H1 (cell line): ENCODE results near the gene MARCHF9. TPM values are rescaled to one million over a fixed set of nuclear protein-coding genes. Genes with fewer than 3 reads are reported as not detected.

Experiments
- CBX8 ChIP-seq: fragments of 300-800, 300-1000 bp; sonication (generic); IDR thresholded peaks from 2 replicates; pipeline ENCODE4 v1.7.1; 2016; ENCODE audit warnings: low read depth, low read length, borderline replicate concordance
- HDAC2 ChIP-seq, 2 experiments: fragments of 300-600 bp in 1 of 2; sonication (generic) in 1 of 2; IDR thresholded peaks; 2 replicates each; pipeline ENCODE4 v1.6.1; 2011 to 2012; ENCODE audit warnings: low read depth in 2 of 2, low read length in 2 of 2, mild to moderate bottlenecking in 2 of 2, moderate library complexity in 2 of 2, borderline replicate concordance in 1 of 2, inconsistent platforms in 1 of 2
- KDM4A ChIP-seq: IDR thresholded peaks from one replicate; pipeline ENCODE4 v1.7.1; 2012; ENCODE audit warnings: low read depth, mild to moderate bottlenecking, moderate library complexity, low read length, inconsistent platforms; ENCODE audit not compliant: severe bottlenecking
- MAFK ChIP-seq: IDR thresholded peaks from 2 replicates; pipeline ENCODE4 v1.6.1; 2012; ENCODE audit warnings: low read depth, mild to moderate bottlenecking, improper control_type of control experiment, low read length
- PHF8 ChIP-seq: fragments of 200-600 bp; sonication (generic); conservative IDR thresholded peaks from 2 replicates; pipeline ENCODE4 v1.7.1; 2012; ENCODE audit warnings: low read depth, mild to moderate bottlenecking, inconsistent platforms, low read length, moderate library complexity
- SUZ12 ChIP-seq: fragments of 200-600 bp; sonication (generic); IDR thresholded peaks from 2 replicates; pipeline ENCODE4 v1.6.1; 2012; ENCODE audit warnings: mild to moderate bottlenecking, inconsistent platforms, low read length, moderate library complexity, mixed read lengths
- TEAD4 ChIP-seq: IDR thresholded peaks from 2 replicates; pipeline ENCODE4 v1.6.1; 2012; ENCODE audit warnings: low read depth, low read length, inconsistent platforms, mixed read lengths
- polyA plus RNA-seq, 7 experiments: library from polyadenylated mRNA; depleted of rRNA in 3 of 7; stranded (reverse) in 5 of 7; unstranded in 2 of 7; fragments of >200 nt in 5 of 7; fragments of 200-250 nt in 2 of 7; gene quantifications; 1 replicate in 5 of 7; 2 replicates in 1 of 7; 4 replicates in 1 of 7; pipeline versions ENCODE4 v1.2.1 to v1.2.3, GENCODE V29; 2011 to 2013; ENCODE audit warnings: missing spikeins in 2 of 7, mixed read lengths in 2 of 7
- total RNA-seq: library from RNA; stranded (reverse); fragmentation: NEBNext Ultra II Directional; extraction: Animal tissue kit (Norgen Biotek cat#: 25700); gene quantifications from 2 replicates; pipeline ENCODE4 v1.2.1, GENCODE V29; 2021
- TF ChIP-seq, protein P1 (sequence below): IDR thresholded peaks from 2 replicates; pipeline ENCODE4 v1.6.1; 2012; ENCODE audit warnings: inconsistent platforms
- TF ChIP-seq, protein P2 (sequence below): fragments of 300-600 bp; sonication (generic); IDR thresholded peaks from 2 replicates; pipeline ENCODE4 v1.7.1; 2012; ENCODE audit warnings: low read length, moderate library complexity, mild to moderate bottlenecking, inconsistent platforms; ENCODE audit not compliant: insufficient replicate concordance

MARCHF9 gene
- total and polyA plus RNA-seq, 2 of the 8 experiments (the other 6 are each of a cell fraction or from before 2014, with no cell fraction given), result 6.4 to 7.8 TPM

DNA sequence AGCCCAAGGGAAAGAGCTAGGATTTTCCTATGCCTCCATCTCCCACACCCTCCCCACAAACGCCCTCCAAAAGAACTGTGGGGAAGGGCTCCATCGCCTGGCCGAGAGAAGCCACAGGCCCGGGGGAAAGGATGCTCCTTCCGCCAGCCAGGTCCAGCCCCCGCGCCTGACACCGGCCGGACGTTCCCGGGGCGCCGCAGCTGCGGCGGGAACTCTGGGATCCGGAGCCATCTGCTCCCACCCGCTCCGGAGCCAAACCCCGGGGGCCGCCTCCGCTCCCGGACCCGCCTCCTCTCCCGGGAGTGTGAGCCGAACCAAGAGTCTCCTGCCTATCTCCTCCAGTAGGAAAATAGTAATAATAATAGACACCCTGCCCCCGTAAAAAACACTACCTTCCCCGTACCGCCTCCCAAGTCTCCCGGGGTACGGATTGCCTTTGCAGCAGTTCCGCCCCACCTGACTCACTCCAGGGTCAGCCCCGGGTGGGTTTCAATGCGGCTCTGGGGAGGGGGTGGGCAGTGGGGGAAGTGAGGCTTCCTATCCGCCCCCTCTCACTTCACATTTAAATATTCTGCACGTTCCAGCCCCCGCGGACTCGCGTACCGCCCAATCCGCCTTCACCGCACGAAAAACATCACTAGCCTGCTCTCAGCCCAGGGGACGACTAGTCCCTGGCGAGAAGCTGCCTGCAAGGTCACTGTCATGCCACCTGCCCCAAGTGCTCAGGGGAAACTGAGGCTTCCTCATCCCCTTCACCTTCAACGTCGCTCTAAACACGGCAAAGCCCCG is 18.8 kb upstream of the MARCHF9 start (continued):
- TF ChIP-seq CBX8 (no peak), MAFK (no peak), SUZ12 (peak; percentile 81; the same call in 1 of the 2 replicates), KDM4A (peak; percentile 44), HDAC2 (IDR thresholded peaks at IDR 0.05; ENCODE audit: borderline replicate concordance in 1 of 2, low read depth in 2 of 2, low read length in 2 of 2) (no peak), TEAD4 (no peak), PHF8 (no peak)
- TF ChIP-seq, protein P1, sequence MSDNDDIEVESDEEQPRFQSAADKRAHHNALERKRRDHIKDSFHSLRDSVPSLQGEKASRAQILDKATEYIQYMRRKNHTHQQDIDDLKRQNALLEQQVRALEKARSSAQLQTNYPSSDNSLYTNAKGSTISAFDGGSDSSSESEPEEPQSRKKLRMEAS, result no peak
- TF ChIP-seq, protein P2, sequence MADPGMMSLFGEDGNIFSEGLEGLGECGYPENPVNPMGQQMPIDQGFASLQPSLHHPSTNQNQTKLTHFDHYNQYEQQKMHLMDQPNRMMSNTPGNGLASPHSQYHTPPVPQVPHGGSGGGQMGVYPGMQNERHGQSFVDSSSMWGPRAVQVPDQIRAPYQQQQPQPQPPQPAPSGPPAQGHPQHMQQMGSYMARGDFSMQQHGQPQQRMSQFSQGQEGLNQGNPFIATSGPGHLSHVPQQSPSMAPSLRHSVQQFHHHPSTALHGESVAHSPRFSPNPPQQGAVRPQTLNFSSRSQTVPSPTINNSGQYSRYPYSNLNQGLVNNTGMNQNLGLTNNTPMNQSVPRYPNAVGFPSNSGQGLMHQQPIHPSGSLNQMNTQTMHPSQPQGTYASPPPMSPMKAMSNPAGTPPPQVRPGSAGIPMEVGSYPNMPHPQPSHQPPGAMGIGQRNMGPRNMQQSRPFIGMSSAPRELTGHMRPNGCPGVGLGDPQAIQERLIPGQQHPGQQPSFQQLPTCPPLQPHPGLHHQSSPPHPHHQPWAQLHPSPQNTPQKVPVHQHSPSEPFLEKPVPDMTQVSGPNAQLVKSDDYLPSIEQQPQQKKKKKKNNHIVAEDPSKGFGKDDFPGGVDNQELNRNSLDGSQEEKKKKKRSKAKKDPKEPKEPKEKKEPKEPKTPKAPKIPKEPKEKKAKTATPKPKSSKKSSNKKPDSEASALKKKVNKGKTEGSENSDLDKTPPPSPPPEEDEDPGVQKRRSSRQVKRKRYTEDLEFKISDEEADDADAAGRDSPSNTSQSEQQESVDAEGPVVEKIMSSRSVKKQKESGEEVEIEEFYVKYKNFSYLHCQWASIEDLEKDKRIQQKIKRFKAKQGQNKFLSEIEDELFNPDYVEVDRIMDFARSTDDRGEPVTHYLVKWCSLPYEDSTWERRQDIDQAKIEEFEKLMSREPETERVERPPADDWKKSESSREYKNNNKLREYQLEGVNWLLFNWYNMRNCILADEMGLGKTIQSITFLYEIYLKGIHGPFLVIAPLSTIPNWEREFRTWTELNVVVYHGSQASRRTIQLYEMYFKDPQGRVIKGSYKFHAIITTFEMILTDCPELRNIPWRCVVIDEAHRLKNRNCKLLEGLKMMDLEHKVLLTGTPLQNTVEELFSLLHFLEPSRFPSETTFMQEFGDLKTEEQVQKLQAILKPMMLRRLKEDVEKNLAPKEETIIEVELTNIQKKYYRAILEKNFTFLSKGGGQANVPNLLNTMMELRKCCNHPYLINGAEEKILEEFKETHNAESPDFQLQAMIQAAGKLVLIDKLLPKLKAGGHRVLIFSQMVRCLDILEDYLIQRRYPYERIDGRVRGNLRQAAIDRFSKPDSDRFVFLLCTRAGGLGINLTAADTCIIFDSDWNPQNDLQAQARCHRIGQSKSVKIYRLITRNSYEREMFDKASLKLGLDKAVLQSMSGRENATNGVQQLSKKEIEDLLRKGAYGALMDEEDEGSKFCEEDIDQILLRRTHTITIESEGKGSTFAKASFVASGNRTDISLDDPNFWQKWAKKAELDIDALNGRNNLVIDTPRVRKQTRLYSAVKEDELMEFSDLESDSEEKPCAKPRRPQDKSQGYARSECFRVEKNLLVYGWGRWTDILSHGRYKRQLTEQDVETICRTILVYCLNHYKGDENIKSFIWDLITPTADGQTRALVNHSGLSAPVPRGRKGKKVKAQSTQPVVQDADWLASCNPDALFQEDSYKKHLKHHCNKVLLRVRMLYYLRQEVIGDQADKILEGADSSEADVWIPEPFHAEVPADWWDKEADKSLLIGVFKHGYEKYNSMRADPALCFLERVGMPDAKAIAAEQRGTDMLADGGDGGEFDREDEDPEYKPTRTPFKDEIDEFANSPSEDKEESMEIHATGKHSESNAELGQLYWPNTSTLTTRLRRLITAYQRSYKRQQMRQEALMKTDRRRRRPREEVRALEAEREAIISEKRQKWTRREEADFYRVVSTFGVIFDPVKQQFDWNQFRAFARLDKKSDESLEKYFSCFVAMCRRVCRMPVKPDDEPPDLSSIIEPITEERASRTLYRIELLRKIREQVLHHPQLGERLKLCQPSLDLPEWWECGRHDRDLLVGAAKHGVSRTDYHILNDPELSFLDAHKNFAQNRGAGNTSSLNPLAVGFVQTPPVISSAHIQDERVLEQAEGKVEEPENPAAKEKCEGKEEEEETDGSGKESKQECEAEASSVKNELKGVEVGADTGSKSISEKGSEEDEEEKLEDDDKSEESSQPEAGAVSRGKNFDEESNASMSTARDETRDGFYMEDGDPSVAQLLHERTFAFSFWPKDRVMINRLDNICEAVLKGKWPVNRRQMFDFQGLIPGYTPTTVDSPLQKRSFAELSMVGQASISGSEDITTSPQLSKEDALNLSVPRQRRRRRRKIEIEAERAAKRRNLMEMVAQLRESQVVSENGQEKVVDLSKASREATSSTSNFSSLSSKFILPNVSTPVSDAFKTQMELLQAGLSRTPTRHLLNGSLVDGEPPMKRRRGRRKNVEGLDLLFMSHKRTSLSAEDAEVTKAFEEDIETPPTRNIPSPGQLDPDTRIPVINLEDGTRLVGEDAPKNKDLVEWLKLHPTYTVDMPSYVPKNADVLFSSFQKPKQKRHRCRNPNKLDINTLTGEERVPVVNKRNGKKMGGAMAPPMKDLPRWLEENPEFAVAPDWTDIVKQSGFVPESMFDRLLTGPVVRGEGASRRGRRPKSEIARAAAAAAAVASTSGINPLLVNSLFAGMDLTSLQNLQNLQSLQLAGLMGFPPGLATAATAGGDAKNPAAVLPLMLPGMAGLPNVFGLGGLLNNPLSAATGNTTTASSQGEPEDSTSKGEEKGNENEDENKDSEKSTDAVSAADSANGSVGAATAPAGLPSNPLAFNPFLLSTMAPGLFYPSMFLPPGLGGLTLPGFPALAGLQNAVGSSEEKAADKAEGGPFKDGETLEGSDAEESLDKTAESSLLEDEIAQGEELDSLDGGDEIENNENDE, result no peak
